ENCODE data around the gene COX17.

DNA sequence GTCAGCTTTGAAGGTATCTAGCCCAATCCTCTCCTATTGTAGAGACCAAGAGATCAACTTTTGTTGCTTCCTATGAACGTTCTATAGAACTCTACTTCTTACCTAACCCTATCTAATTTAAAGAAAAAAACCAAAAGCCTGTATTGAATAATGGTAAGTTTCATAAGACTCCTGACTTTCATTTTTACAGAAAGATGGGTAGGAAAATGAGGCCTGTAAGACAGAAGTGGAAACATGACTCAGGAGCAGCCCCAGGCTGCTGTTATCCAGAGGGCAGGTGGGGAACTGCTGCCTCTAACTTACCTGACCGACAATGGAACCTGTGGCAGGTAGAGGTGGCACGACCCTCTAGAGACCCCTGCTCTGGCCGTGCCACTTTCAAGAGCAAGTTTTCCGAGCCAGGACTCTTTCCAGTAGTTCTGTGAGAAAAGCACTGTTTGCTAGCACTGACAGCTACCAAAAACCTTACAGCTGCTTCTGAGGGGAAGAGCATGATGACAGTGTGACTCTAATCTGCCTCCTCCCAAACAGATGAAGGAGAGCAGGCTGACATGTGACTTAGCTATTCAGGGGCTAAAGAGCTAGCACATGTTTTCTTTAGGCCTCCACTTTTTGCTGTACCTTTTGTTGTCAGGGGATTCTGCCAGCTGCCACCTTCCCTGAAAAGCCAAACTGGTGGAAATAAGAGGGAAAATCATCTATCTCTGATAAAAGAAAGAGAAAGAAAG lies 34.3 kb downstream of the COX17 start:
- TF ChIP-seq, protein P1, sequence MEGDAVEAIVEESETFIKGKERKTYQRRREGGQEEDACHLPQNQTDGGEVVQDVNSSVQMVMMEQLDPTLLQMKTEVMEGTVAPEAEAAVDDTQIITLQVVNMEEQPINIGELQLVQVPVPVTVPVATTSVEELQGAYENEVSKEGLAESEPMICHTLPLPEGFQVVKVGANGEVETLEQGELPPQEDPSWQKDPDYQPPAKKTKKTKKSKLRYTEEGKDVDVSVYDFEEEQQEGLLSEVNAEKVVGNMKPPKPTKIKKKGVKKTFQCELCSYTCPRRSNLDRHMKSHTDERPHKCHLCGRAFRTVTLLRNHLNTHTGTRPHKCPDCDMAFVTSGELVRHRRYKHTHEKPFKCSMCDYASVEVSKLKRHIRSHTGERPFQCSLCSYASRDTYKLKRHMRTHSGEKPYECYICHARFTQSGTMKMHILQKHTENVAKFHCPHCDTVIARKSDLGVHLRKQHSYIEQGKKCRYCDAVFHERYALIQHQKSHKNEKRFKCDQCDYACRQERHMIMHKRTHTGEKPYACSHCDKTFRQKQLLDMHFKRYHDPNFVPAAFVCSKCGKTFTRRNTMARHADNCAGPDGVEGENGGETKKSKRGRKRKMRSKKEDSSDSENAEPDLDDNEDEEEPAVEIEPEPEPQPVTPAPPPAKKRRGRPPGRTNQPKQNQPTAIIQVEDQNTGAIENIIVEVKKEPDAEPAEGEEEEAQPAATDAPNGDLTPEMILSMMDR (IDR thresholded peaks at IDR 0.05), result no peak
- TF ChIP-seq POLR2A (IDR thresholded peaks at IDR 0.05) (no peak), POLR2AphosphoS5 (IDR thresholded peaks at IDR 0.05) (no peak)

Measured in gastroesophageal sphincter (tissue), 3 donors.